GM18508 (cell line): Measurements from ENCODE around the gene RETREG2.

Experiments used
- ATAC-seq: cut with Tn5 transposase; IDR thresholded peaks from one replicate; pipeline ENCODE4 v1.9.1; 2021; ENCODE audit warnings: moderate number of reproducible peaks; ENCODE audit not compliant: insufficient read depth, unreplicated experiment

The RETREG2 gene

GRCh38 chr2:219234331-219234730 lies 56.3 kb downstream of the RETREG2 start:
- ATAC-seq: no peak
